HepG2 (cell line): Measurements from ENCODE around the gene IFT122. TPM values are rescaled to one million over a fixed set of nuclear protein-coding genes. Genes with fewer than 3 reads are reported as not detected.

ENCODE experiments used
- ATAC-seq: fragments of 200-7000 bp; cut with Tn5 transposase; 3 replicates; pipeline ENCODE4 v1.9.1; 2020; ENCODE audit warnings: mild to moderate bottlenecking, moderate library complexity
- BruUV-seq: library from RNA; stranded (reverse); fragments of 400-500 nt; replicated peaks from 2 replicates; lab custom pipeline; 2021; lab: Mats Ljungman, UMichigan
- CTCF ChIA-PET: fragments of 300-600 bp; formaldehyde crosslinking; extraction: SDS; loops from one replicate; lab custom pipeline; 2021; ENCODE audit warnings: low total read pairs, inconsistent platforms, low intra/inter-chr PET ratio; lab: Yijun Ruan, JAX
- POLR2A ChIA-PET: fragments of 350-600 bp; sonication (Branson Sonifier 250); formaldehyde crosslinking; loops from one replicate; lab custom pipeline; 2020; ENCODE audit warnings: antibody characterized with exemption, inconsistent platforms; lab: Yijun Ruan, JAX
- DNase-seq: peaks from one replicate; pipeline ENCODE4 v3.0.0-alpha.2; 2015; ENCODE audit warnings: low spot score
- FAIRE-seq: peaks from 3 replicates; lab custom pipeline; 2011; peaks lifted over from hg19 to GRCh38; lab: Jason Lieb, UNC
- H2AFZ ChIP-seq: one replicate; pipeline ENCODE4 v1.6.1; 2011; ENCODE audit warnings: low read length, inconsistent platforms
- H3K27ac ChIP-seq: fragments of 300-600 bp; 3 replicates; pipeline ENCODE4 v1.8.0; 2011; ENCODE audit warnings: mixed run types, mild to moderate bottlenecking, mixed read lengths, low read length, inconsistent platforms; ENCODE audit not compliant: insufficient read depth; ENCODE audit errors: extremely low read length
- H3K27me3 ChIP-seq, 2 experiments: fragments of 200-600 bp in 1 of 2; 2 replicates in 1 of 2; 3 replicates in 1 of 2; pipeline versions ENCODE4 v1.6.0 to v1.8.0; 2011; ENCODE audit warnings: low read length in 2 of 2, mild to moderate bottlenecking in 2 of 2, moderate library complexity in 2 of 2, inconsistent platforms in 1 of 2; ENCODE audit not compliant: insufficient read depth in 2 of 2, control insufficient read depth in 1 of 2
- H3K36me3 ChIP-seq, 2 experiments: fragments of 200-600 bp in 1 of 2; replicated peaks in 1 of 2; 2 replicates in 1 of 2; 3 replicates in 1 of 2; pipeline versions ENCODE4 v1.5.1 to v1.8.0; 2011; ENCODE audit warnings: low read length in 2 of 2, inconsistent platforms in 1 of 2; ENCODE audit not compliant: insufficient read depth in 2 of 2, control insufficient read depth in 1 of 2
- H3K4me1 ChIP-seq: 2 replicates; pipeline ENCODE4 v1.5.1; 2012; ENCODE audit warnings: low read length, inconsistent platforms; ENCODE audit not compliant: insufficient read depth
- H3K4me2 ChIP-seq: 2 replicates; pipeline ENCODE4 v1.6.0; 2011; ENCODE audit warnings: low read depth, low read length, inconsistent platforms
- H3K4me3 ChIP-seq, 3 experiments: fragments of 200-600 bp in 1 of 3; sonication (generic), shearing (Covaris generic) in 1 of 3; replicated peaks in 1 of 3; 2 replicates each; pipeline ENCODE4 v1.5.1; 2011 to 2016; ENCODE audit warnings: low read length in 3 of 3, inconsistent platforms in 2 of 3, low read depth in 2 of 3, mild to moderate bottlenecking in 2 of 3, control low read depth in 1 of 3, mixed read lengths in 1 of 3; ENCODE audit not compliant: insufficient read depth in 1 of 3
- H3K79me2 ChIP-seq: one replicate; pipeline ENCODE4 v1.6.1; 2011; ENCODE audit warnings: low read length, inconsistent platforms; ENCODE audit not compliant: insufficient read depth
- H3K9ac ChIP-seq: 2 replicates; pipeline ENCODE4 v1.6.0; 2011; ENCODE audit warnings: mild to moderate bottlenecking, low read depth, low read length, inconsistent platforms; ENCODE audit not compliant: insufficient read depth
- H3K9me3 ChIP-seq: 2 replicates; pipeline ENCODE4 v1.5.1; 2012; ENCODE audit warnings: mild to moderate bottlenecking, low read length
- H4K20me1 ChIP-seq: 2 replicates; pipeline ENCODE4 v1.6.0; 2011; ENCODE audit warnings: inconsistent platforms, mild to moderate bottlenecking, low read length, moderate library complexity; ENCODE audit not compliant: insufficient read depth
- CEBPG ChIP-seq: IDR thresholded peaks from 2 replicates; pipeline ENCODE4 v1.6.1; 2016
- GTF2F1 ChIP-seq: fragments of 150-350 bp; IDR thresholded peaks from 2 replicates; pipeline ENCODE4 v1.6.1; 2014; ENCODE audit warnings: low read length
- KAT8 ChIP-seq: IDR thresholded peaks from 2 replicates; pipeline ENCODE4 v1.6.1; 2016; ENCODE audit warnings: missing genetic modification reagents, missing compliant biosample characterization
- MEIS2 ChIP-seq: sonication (generic); formaldehyde crosslinking; IDR thresholded peaks from 2 replicates; pipeline ENCODE4 v1.9.0; 2021; ENCODE audit warnings: mild to moderate bottlenecking, missing genetic modification reagents
- NCOA2 ChIP-seq: sonication (generic); formaldehyde crosslinking; IDR thresholded peaks from 2 replicates; pipeline ENCODE4 v1.8.0; 2022; ENCODE audit warnings: inconsistent platforms
- ZBTB43 ChIP-seq: sonication (generic); formaldehyde crosslinking; conservative IDR thresholded peaks from 2 replicates; pipeline ENCODE4 v1.4.0; 2020; ENCODE audit warnings: missing genetic modification reagents
- ZEB1 ChIP-seq: IDR thresholded peaks from 2 replicates; pipeline ENCODE4 v1.6.1; 2012; ENCODE audit warnings: mild to moderate bottlenecking, low read depth, inconsistent platforms; ENCODE audit not compliant: insufficient replicate concordance
- ZGPAT ChIP-seq: IDR thresholded peaks from 2 replicates; pipeline ENCODE4 v1.6.1; 2016; ENCODE audit warnings: mild to moderate bottlenecking
- ZNF143 ChIP-seq: sonication (generic); formaldehyde crosslinking; IDR thresholded peaks from 2 replicates; pipeline ENCODE4 v1.4.0; 2020; ENCODE audit warnings: missing genetic modification reagents
- ZNF225 ChIP-seq: sonication (generic); formaldehyde crosslinking; IDR thresholded peaks from 2 replicates; pipeline ENCODE4 v1.4.0; 2020; ENCODE audit warnings: mild to moderate bottlenecking, missing genetic modification reagents
- ZNF280B ChIP-seq: sonication (generic); formaldehyde crosslinking; IDR thresholded peaks from 2 replicates; pipeline ENCODE4 v1.5.0; 2020; ENCODE audit warnings: missing genetic modification reagents, mild to moderate bottlenecking, borderline replicate concordance
- ZNF281 ChIP-seq: sonication (generic); formaldehyde crosslinking; IDR thresholded peaks from 2 replicates; pipeline ENCODE4 v1.4.0; 2020; ENCODE audit warnings: missing genetic modification reagents, borderline replicate concordance
- ZNF468 ChIP-seq: sonication (generic); formaldehyde crosslinking; IDR thresholded peaks from 2 replicates; pipeline ENCODE4 v1.8.0; 2022; ENCODE audit warnings: mild to moderate bottlenecking, moderate library complexity, missing genetic modification reagents
- ZNF501 ChIP-seq: sonication (generic); formaldehyde crosslinking; IDR thresholded peaks from 2 replicates; pipeline ENCODE4 v1.5.1; 2020; ENCODE audit warnings: mild to moderate bottlenecking, moderate library complexity, missing genetic modification reagents
- ZNF513 ChIP-seq: sonication (generic); formaldehyde crosslinking; conservative IDR thresholded peaks from 2 replicates; pipeline ENCODE4 v1.5.0; 2020; ENCODE audit warnings: missing genetic modification reagents
- whole genome bisulfite sequencing: methylation state at CpG from one replicate; pipeline ENCODE4 v1.1.6; 2017; ENCODE audit warnings: low lambda C conversion rate; 5-methylcytosine and 5-hydroxymethylcytosine counted together
- in situ Hi-C: cut with HindIII; loops from 2 replicates; pipeline ENCODE4 v1.10.0; 2017; ENCODE audit warnings: low pct_unique_long_range_greater_than_20kb; ENCODE audit not compliant: extremely low pct_ligation_motif_present
- intact Hi-C: fragments of 100-400 bp; cut with micrococcal nuclease; formaldehyde crosslinking; loops from one replicate; pipeline ENCODE4 v1.10.0; 2022; ENCODE audit not compliant: unreplicated experiment
- polyA plus RNA-seq, 8 experiments: library from polyadenylated mRNA; depleted of rRNA in 3 of 8; stranded (reverse) in 7 of 8; unstranded in 1 of 8; fragments of >200 nt; fragmentation: Illumina TruSeq in 4 of 8; extraction: Trizol in 4 of 8; gene quantifications; 2 replicates each; pipeline versions ENCODE4 v1.2.1 to v1.2.3, GENCODE V29; 2011 to 2016; ENCODE audit warnings: low read depth in 4 of 8, missing spikeins in 1 of 8, mixed read lengths in 1 of 8; ENCODE audit not compliant: insufficient read depth in 1 of 8
- total RNA-seq, 5 experiments: library from RNA; depleted of rRNA; stranded (reverse); fragments of >200 nt; fragmentation: Illumina TruSeq; extraction: Trizol; gene quantifications; 2 replicates each; pipeline ENCODE4 v1.2.3, GENCODE V29; 2016; ENCODE audit warnings: low read depth in 1 of 5

The IFT122 gene
- total and polyA plus RNA-seq, 2 of the 13 experiments (the other 11 are each of a cell fraction or from before 2014, with no cell fraction given), result 10.1 to 10.3 TPM

- H3K9me3 ChIP-seq, result no peaks in the 10 kb centered on the region
- in situ Hi-C loops (no loop called here), intact Hi-C loops (no loop called here)
- H3K4me1 ChIP-seq, result peaks cover 60% of the 10 kb centered on the region
- no peak overlapping the region for H2AFZ ChIP-seq
- H3K9ac ChIP-seq, result no peak overlapping the region
- H3K36me3 ChIP-seq, result no peaks in the 10 kb centered on the region
- no peaks in the 10 kb centered on the region for H4K20me1 ChIP-seq
- BruUV-seq, result no TSS peak
- no peak overlapping the region for H3K4me2 ChIP-seq
- WGBS, result 85% methylated on average over 17 of the region's 20 CpGs
- H3K79me2 ChIP-seq, result no peaks in the 10 kb centered on the region
- H3K27me3 ChIP-seq, result no peaks in the 10 kb centered on the region; a peak in 1 of 5 replicates
- ATAC-seq (no peak), FAIRE-seq (no peak), DNase-seq (no peak)
- POLR2A ChIA-PET, result no interaction called here
- TF ChIP-seq ZGPAT (CRISPR knock-in tag), result no peak
- no peak for TF ChIP-seq NCOA2 (CRISPR knock-in tag)
- TF ChIP-seq KAT8, result no peak
- no peak for TF ChIP-seq ZNF468 (CRISPR knock-in tag)
- no peak for TF ChIP-seq CEBPG
- TF ChIP-seq ZNF225 (CRISPR knock-in tag), result no peak
- no peak for TF ChIP-seq ZNF281 (CRISPR knock-in tag)
- TF ChIP-seq ZEB1, result no peak
- TF ChIP-seq ZNF513 (CRISPR knock-in tag), result no peak
- TF ChIP-seq MEIS2 (CRISPR knock-in tag), result no peak
- TF ChIP-seq GTF2F1, result no peak
- TF ChIP-seq ZNF143 (CRISPR knock-in tag), result no peak
- no peak for TF ChIP-seq ZNF280B
- no peak for TF ChIP-seq ZBTB43 (CRISPR knock-in tag)
- TF ChIP-seq ZNF501 (CRISPR knock-in tag), result no peak
- no peak overlapping the region for H3K4me3 ChIP-seq
- H3K27ac ChIP-seq, result no peak overlapping the region
- CTCF ChIA-PET, result no interaction called here
These were observed 92.2 kb downstream of the IFT122 start for GRCh38 chr3:129532261-129532660.
